GM10266 (cell line): ENCODE data around the gene PEPD.

ENCODE experiments used
- DNase-seq: peaks from one replicate; pipeline ENCODE4 v3.0.0; 2012; ENCODE audit errors: extremely low spot score
- CTCF ChIP-seq: IDR thresholded peaks from 2 replicates; pipeline ENCODE4 v1.5.1; 2012; ENCODE audit warnings: mild to moderate bottlenecking, low read depth; ENCODE audit not compliant: control insufficient read depth, insufficient read depth; ENCODE audit errors: missing control alignments

Gene PEPD

GRCh38 chr19:33406521-33407139, 115.0 kb downstream of the PEPD start:
- peak; percentile 95 for TF ChIP-seq CTCF
- DNase-seq, result peak; percentile 88

GRCh38 chr19:33405553-33406461, 115.8 kb downstream of the PEPD start:
- DNase-seq, result no peak
- TF ChIP-seq CTCF, result no peak

- DNase-seq, result no peak
- no peak for TF ChIP-seq CTCF
Measured at GRCh38 chr19:33405254-33405552, 116.4 kb downstream of the PEPD start.

GRCh38 chr19:33404506-33405253, 116.9 kb downstream of the PEPD start:
- no peak for DNase-seq
- TF ChIP-seq CTCF, result no peak

GRCh38 chr19:33403973-33404304, 117.7 kb downstream of the PEPD start:
- no peak for TF ChIP-seq CTCF
- DNase-seq, result no peak

- no peak for DNase-seq
- TF ChIP-seq CTCF, result no peak
Measured at GRCh38 chr19:33403221-33403972, 118.2 kb downstream of the PEPD start.
